AG04449 (cell line): ENCODE measurements around the gene GHITM.
"Not testable (repeated sequence)": the region's sequence is repeated elsewhere in the genome, so short reads cannot be mapped to it uniquely, and the experiment has no call there.

Experiments
- CTCF ChIA-PET: fragments of 350-600 bp; formaldehyde crosslinking; extraction: SDS; loops from one replicate; lab custom pipeline; 2021; ENCODE audit warnings: antibody characterized with exemption; lab: Yijun Ruan, JAX
- POLR2A ChIA-PET: fragments of 400-600, 350-600 bp; formaldehyde crosslinking; extraction: SDS; loops from one replicate; lab custom pipeline; 2020; ENCODE audit warnings: antibody characterized with exemption, inconsistent platforms; lab: Yijun Ruan, JAX
- DNase-seq: peaks from one replicate; pipeline ENCODE4 v3.0.0-alpha.2; 2010; ENCODE audit warnings: low read depth, low spot score
- H3K4me3 ChIP-seq: 2 replicates; pipeline ENCODE4 v1.5.1; 2011; ENCODE audit warnings: low read depth, mild to moderate bottlenecking, control low read depth, low read length
- CTCF ChIP-seq: IDR thresholded peaks from one replicate; pipeline ENCODE4 v1.5.1; 2011; ENCODE audit warnings: mild to moderate bottlenecking, moderate library complexity, low read length, control low read depth, inconsistent platforms; ENCODE audit not compliant: insufficient read depth; ENCODE audit errors: missing control alignments

Gene GHITM

GRCh38 chr10:84163996-84164395, 24.7 kb downstream of the GHITM start:
- TF ChIP-seq CTCF: no peak
- ChIA-PET CTCF (no interaction called here), POLR2A (no interaction called here)
- no peak overlapping the region for H3K4me3 ChIP-seq
- DNase-seq: no peak

GRCh38 chr10:84164442-84164841, 25.1 kb downstream of the GHITM start:
- POLR2A ChIA-PET: no interaction called here
- no peak for TF ChIP-seq CTCF
- CTCF ChIA-PET: no interaction called here
- H3K4me3 ChIP-seq: no peak overlapping the region
- DNase-seq: no peak

- no peak for DNase-seq
- ChIA-PET POLR2A (interaction anchor here (0.7 kb wide), 1 partner anchor 41 kb away, joined by 3 read pairs; no protein-coding TSS in a partner anchor), CTCF (no interaction called here)
- TF ChIP-seq CTCF: no peak
- H3K4me3 ChIP-seq: no peak overlapping the region
Observed at GRCh38 chr10:84166620-84167288, 27.4 kb downstream of the GHITM start.

- DNase-seq, POLR2A ChIA-PET, CTCF ChIA-PET, H3K4me3 ChIP-seq: not testable (repeated sequence)
Observed at GRCh38 chr10:84167289-84167653, 28.0 kb downstream of the GHITM start.

GRCh38 chr10:84168382-84168781, 29.1 kb downstream of the GHITM start:
- H3K4me3 ChIP-seq, DNase-seq, POLR2A ChIA-PET, CTCF ChIA-PET: not testable (repeated sequence)

- H3K4me3 ChIP-seq, DNase-seq, CTCF ChIA-PET, POLR2A ChIA-PET: not testable (repeated sequence)
Observed at GRCh38 chr10:84171237-84171636, 31.9 kb downstream of the GHITM start.

GRCh38 chr10:84171700-84172466, 32.6 kb downstream of the GHITM start:
- H3K4me3 ChIP-seq, CTCF ChIA-PET, POLR2A ChIA-PET, DNase-seq: not testable (repeated sequence)

GRCh38 chr10:84172467-84173356, 33.4 kb downstream of the GHITM start:
- POLR2A ChIA-PET: no interaction called here
- no peak for TF ChIP-seq CTCF
- CTCF ChIA-PET: no interaction called here
- no peak overlapping the region for H3K4me3 ChIP-seq
- no peak for DNase-seq
